Upper lobe of left lung (tissue), 6 donors: ENCODE data around the gene SCP2. TPM values are rescaled to one million over a fixed set of nuclear protein-coding genes. Genes with fewer than 3 reads are reported as not detected.

Experiments
- ATAC-seq, 2 donors: fragments of 200-7000 bp; cut with Tn5 transposase; one replicate each; pipeline ENCODE4 v1.9.1; 2022; ENCODE audit warnings: mild to moderate bottlenecking in 2 of 2, moderate library complexity in 2 of 2; ENCODE audit not compliant: low FRiP score in 2 of 2
- DNase-seq, 2 donors: peaks; one replicate each; pipeline ENCODE4 v3.0.0-alpha.2; 2019 to 2020
- H3K27ac ChIP-seq, 4 donors: fragments of 200-600 bp; sonication (generic); one replicate each; pipeline ENCODE4 v1.5.1; 2016 to 2019
- H3K27me3 ChIP-seq, 4 donors: fragments of 200-600 bp; sonication (generic); one replicate each; pipeline ENCODE4 v1.5.1; 2017 to 2019
- H3K36me3 ChIP-seq, 4 donors: fragments of 200-600 bp; sonication (generic); one replicate each; pipeline ENCODE4 v1.5.1; 2016 to 2019
- H3K4me1 ChIP-seq, 4 donors: fragments of 200-600 bp; sonication (generic); one replicate each; pipeline ENCODE4 v1.5.1; 2018 to 2019
- H3K4me3 ChIP-seq, 4 donors: fragments of 200-600 bp; sonication (generic); one replicate each; pipeline ENCODE4 v1.5.1; 2017 to 2019; ENCODE audit warnings: mild to moderate bottlenecking in 2 of 4, moderate library complexity in 1 of 4
- H3K9me3 ChIP-seq, 4 donors: fragments of 200-600 bp; sonication (generic); one replicate each; pipeline ENCODE4 v1.5.1; 2018 to 2019
- CTCF ChIP-seq, 6 experiments: fragments of 450-650 bp in 4 of 6; fragments of 200-600 bp in 2 of 6; sonication (generic) in 2 of 6; IDR thresholded peaks; one replicate each; pipeline ENCODE4 v1.5.1; 2016 to 2019; ENCODE audit warnings: antibody characterized with exemption in 6 of 6
- EP300 ChIP-seq, 4 donors: sonication (generic); formaldehyde crosslinking; IDR thresholded peaks; one replicate each; pipeline ENCODE4 v1.5.1; 2017; ENCODE audit warnings: antibody characterized with exemption in 4 of 4, control low read depth in 2 of 4
- POLR2A ChIP-seq, 4 donors: fragments of 450-650 bp; IDR thresholded peaks; one replicate each; pipeline ENCODE4 v1.5.1; 2016 to 2017; ENCODE audit warnings: antibody characterized with exemption in 4 of 4, mild to moderate bottlenecking in 2 of 4
- POLR2AphosphoS5 ChIP-seq, 2 donors: sonication (generic); formaldehyde crosslinking; IDR thresholded peaks; one replicate each; pipeline ENCODE4 v1.5.1; 2017; ENCODE audit warnings: antibody characterized with exemption in 2 of 2
- WGBS, 2 donors: methylation state at CpG; one replicate each; pipeline ENCODE4 v1.1.5; 2017 to 2018; 5-methylcytosine and 5-hydroxymethylcytosine counted together
- total RNA-seq, 6 donors: library from RNA; depleted of rRNA in 4 of 6; stranded (reverse); fragments of >200 nt in 4 of 6; gene quantifications; one replicate each; pipeline versions ENCODE4 v1.1.0 to v1.2.1, GENCODE V29; 2016 to 2021
- donor health status: DM: no; HTN: no; CAD: no; lungs with moderate emphysema.
- donor health status: DM: no; HTN: yes; CAD: no; lungs with severe emphysema.

The SCP2 gene
- total RNA-seq, 6 donors from 2014 or later = 52.4 to 173 (median 131) TPM

GRCh38 chr1:53082826-53083455 is 155.9 kb downstream of the SCP2 start:
- DNase-seq = no peak
- WGBS, 2 donors = 54 to 76% methylated on average over 5 to 13 of the region's 13 CpGs
- Histone ChIP-seq H3K36me3 (no peaks in the 10 kb centered on the region), H3K9me3 (no peaks in the 10 kb centered on the region), H3K27ac (no peak overlapping the region), H3K4me3 (no peak overlapping the region), H3K27me3 (no peaks in the 10 kb centered on the region), H3K4me1 (no peaks in the 10 kb centered on the region)
- no peak for ATAC-seq
- no peak for TF ChIP-seq POLR2A (IDR thresholded peaks at IDR 0.05)
- no peak for TF ChIP-seq EP300 (IDR thresholded peaks at IDR 0.05)
- TF ChIP-seq POLR2AphosphoS5 (IDR thresholded peaks at IDR 0.05) = no peak
- TF ChIP-seq CTCF (IDR thresholded peaks at IDR 0.05) = no peak

- no peak for TF ChIP-seq POLR2AphosphoS5 (IDR thresholded peaks at IDR 0.05)
- no peaks in the 10 kb centered on the region for H3K9me3 ChIP-seq
- DNase-seq = no peak
Observed at GRCh38 chr1:53083636-53084588, 156.8 kb downstream of the SCP2 start.

DNA sequence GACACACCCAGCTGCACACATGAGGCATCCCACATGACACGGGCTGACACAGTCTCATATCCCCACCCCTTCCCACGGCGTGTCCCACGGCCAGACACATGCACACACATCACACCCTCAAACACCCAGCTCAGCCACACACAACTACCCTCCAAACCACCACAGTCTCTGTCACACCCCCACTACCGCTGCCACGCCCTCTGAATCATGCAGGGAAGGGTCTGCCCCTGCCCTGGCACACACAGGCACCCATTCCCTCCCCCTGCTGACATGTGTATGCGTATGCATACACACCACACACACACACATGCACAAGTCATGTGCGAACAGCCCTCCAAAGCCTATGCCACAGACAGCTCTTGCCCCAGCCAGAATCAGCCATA is 157.5 kb downstream of the SCP2 start:
- WGBS, 2 donors = 84 to 91% methylated on average over 8 of the region's 8 CpGs
- H3K36me3 ChIP-seq = no peaks in the 10 kb centered on the region
- no peak overlapping the region for H3K4me3 ChIP-seq
- DNase-seq = no peak
- H3K4me1 ChIP-seq = no peaks in the 10 kb centered on the region
- H3K27ac ChIP-seq = no peak overlapping the region
- H3K27me3 ChIP-seq = no peaks in the 10 kb centered on the region
- ATAC-seq = no peak
- no peaks in the 10 kb centered on the region for H3K9me3 ChIP-seq
- TF ChIP-seq POLR2AphosphoS5 (IDR thresholded peaks at IDR 0.05) = no peak
- no peak for TF ChIP-seq POLR2A (IDR thresholded peaks at IDR 0.05)
- no peak for TF ChIP-seq EP300 (IDR thresholded peaks at IDR 0.05)
- TF ChIP-seq CTCF (IDR thresholded peaks at IDR 0.05) = no peak

More at GRCh38 chr1:53083636-53084588, 156.8 kb downstream of the SCP2 start:
- 83 to 85% methylated on average over 15 to 17 of the region's 17 CpGs for WGBS, 2 donors
- Histone ChIP-seq H3K27ac (no peak overlapping the region), H3K27me3 (no peaks in the 10 kb centered on the region), H3K36me3 (no peaks in the 10 kb centered on the region), H3K4me3 (no peak overlapping the region), H3K4me1 (no peaks in the 10 kb centered on the region)
- no peak for ATAC-seq

DNA sequence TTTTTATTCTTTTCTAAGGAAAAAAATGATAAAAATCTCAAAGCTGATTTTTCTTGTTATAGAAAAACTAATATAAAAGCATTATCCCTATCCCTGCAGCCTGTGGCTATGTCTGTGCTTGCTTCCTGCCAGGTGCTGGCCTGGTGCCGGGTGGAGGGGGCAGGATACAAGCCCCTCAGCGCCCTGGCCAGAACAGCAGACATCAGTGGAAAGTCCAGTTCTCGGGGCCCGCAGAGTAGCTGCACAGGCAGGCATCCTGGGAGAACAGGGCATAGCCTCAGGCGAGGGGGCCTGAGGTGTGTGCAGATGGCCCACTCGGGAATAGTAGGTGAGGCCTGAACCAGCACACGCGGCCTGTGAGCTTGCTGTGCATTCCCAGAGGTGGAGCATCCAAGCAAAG is 158.3 kb downstream of the SCP2 start:
- Histone ChIP-seq H3K9me3 (no peaks in the 10 kb centered on the region), H3K36me3 (no peaks in the 10 kb centered on the region), H3K27me3 (no peaks in the 10 kb centered on the region), H3K4me1 (no peaks in the 10 kb centered on the region), H3K4me3 (no peak overlapping the region), H3K27ac (no peak overlapping the region)
- no peak for TF ChIP-seq POLR2AphosphoS5 (IDR thresholded peaks at IDR 0.05)
- no peak for TF ChIP-seq POLR2A (IDR thresholded peaks at IDR 0.05)
- TF ChIP-seq CTCF (IDR thresholded peaks at IDR 0.05) = no peak
- WGBS, 2 donors = 71 to 94% methylated on average over 1 to 8 of the region's 8 CpGs
- ATAC-seq (no peak), DNase-seq (no peak)

GRCh38 chr1:53086491-53087070 is 159.5 kb downstream of the SCP2 start:
- WGBS, 2 donors = 67 to 92% methylated on average over 3 to 4 of the region's 4 CpGs
- no peaks in the 10 kb centered on the region for H3K27me3 ChIP-seq

More at GRCh38 chr1:53086491-53087070, 159.5 kb downstream of the SCP2 start:
- no peak overlapping the region for H3K27ac ChIP-seq
- ATAC-seq = no peak
- H3K4me3 ChIP-seq = no peak overlapping the region
- H3K4me1 ChIP-seq = peaks cover 3 to 5% (median 4%) of the 10 kb centered on the region in 4 donors
- no peak for DNase-seq
- TF ChIP-seq POLR2AphosphoS5 (IDR thresholded peaks at IDR 0.05) = no peak
- no peak for TF ChIP-seq CTCF (IDR thresholded peaks at IDR 0.05)
- TF ChIP-seq EP300 (IDR thresholded peaks at IDR 0.05) = no peak
- no peak for TF ChIP-seq POLR2A (IDR thresholded peaks at IDR 0.05)
- no peaks in the 10 kb centered on the region for H3K36me3 ChIP-seq
- no peaks in the 10 kb centered on the region for H3K9me3 ChIP-seq
